Femur (tissue), 1 donor: Measurements from ENCODE around the gene RCSD1.

Experiments used
- DNase-seq: peaks from one replicate; pipeline ENCODE4 v3.0.0-alpha.2; 2017

The RCSD1 gene

DNA sequence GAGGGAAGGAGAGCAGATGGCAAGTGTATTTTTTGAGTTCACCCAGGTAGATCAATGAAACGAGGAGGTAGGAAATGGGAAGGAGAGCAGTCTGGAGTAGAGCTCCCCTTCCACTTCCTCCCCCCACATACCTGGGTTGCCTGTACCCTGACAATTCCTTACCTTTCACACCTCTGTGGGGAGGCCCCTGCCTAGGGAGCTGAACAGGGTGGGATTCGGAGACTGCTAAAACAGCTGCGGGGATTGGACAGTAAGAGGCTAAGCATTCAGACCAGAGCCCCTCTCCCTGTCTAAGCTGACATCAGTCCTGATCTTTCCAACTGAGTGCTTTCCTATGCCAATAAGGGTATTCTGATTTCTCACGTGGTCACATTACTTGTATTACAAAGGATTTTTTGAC lies 14.5 kb downstream of the RCSD1 start:
- DNase-seq = no peak

DNA sequence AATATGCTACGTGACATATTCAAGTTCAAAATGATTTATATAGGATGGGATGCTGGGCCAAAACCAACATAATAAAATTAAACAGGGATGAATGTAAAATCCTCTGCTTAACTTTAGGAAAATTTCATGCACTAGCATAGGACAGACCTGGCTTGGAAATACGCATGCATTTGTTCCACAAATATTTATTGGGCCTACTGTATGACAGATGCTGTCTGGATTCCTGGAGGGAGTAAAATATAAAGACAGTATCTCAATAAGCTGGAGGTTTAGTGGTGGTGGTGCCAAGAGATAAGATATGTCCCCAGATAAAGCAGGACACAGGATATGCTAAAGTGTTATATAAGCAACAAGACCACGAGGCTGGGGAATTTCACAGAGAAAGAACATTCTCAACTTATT lies 15.1 kb downstream of the RCSD1 start:
- DNase-seq = no peak

DNA sequence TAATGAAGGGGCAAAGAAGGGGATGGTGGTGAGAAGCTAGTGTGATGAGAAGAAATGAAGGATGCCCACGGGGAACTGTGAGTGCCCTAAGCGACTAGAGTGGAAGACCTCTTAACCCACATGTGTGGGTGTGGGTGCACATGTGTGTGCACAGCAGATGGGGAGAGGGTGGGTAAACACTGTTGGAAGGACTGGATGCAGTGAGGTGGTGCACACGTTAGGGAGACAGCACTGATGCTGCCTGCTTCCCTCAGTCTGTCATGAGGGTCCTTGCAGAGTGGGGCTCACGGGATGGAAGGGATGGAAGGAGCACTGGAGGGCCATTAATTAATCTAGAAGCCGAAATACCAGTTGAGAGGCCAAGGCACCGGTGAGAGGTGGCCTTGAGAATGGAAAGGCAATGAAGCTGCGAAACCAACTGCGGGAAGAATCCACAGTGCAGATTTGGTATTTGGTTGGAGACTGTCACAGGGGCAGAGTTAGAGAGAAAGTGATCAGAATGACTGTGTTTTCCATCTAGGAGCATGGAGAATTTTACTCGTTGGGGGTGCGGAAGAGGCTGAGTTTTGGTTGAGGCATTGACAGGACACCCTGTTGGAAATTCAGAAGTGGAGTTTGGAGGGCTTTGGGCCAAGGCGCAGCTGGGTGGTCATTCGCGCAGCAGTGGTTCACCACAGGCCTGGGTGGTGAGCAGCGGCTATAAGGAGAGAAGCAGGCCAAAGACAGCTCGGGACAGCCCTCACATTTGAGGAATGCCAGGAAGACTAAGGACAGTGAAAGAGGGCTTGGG lies 15.8 kb downstream of the RCSD1 start:
- peak; percentile 50 for DNase-seq

DNA sequence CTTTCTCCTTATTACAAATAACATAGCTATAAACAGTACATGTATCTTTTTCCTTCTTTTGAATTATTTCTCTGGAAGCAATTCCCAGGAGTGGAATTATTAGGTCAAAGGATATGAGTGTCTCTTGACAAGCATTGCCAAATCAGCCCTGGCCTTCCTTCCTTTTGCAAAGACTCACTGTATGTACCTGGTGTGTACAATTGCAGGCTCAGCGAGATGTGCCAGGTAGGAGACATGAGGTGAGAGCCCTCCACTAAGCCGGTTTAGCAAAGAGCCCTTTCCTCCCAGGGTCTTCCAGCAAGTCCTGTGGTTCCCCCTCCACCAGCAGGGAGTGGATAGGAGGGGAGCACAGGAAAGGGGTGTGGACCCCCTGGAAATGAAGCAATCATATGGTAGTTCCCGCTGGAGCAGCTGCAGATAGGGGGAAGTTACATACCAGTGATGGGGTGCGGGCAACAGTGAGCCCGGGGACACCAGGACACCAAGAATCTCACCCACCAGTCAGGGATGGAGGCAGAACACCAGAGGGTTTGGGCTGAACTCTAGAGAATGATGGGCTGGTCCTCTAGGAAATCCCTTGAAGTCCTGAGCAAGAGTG lies 18.3 kb downstream of the RCSD1 start:
- DNase-seq = no peak

DNA sequence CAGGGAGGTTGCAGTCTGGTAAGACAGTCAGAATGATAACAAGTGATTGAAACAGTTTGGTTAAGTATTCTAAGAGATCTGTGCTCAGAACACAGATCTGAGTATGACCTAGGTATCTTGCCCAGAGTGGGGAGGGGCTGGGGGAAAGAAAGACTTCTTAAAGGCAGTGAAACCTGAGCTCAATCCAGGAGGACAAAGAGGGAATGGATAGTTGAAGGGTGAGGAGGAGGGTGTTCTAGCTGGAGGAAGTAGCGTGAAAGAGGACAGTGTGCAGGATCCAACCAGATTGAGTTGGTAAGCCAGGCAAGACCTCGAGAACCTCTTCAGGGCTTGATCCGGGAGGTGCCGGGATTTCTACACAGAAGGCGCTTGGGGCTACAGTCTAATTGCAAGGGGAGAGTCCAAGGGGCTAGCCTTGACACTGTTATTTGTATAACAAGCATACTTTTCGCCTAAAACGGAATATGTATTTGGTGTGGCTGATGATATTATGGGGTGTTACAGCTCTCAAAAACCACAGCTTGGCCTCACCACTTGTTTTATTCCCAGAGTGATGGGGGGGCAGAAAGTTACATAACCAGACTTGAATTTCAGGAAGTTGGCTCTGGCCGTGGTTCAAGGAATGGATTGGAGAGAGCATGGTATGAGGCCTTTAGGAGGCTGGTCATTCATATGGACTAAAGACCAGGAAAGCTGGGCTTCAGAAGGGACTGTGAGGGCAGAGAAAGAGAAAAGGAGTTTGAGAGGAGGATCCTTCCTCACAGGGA lies 19.1 kb downstream of the RCSD1 start:
- DNase-seq = peak; percentile 47

DNA sequence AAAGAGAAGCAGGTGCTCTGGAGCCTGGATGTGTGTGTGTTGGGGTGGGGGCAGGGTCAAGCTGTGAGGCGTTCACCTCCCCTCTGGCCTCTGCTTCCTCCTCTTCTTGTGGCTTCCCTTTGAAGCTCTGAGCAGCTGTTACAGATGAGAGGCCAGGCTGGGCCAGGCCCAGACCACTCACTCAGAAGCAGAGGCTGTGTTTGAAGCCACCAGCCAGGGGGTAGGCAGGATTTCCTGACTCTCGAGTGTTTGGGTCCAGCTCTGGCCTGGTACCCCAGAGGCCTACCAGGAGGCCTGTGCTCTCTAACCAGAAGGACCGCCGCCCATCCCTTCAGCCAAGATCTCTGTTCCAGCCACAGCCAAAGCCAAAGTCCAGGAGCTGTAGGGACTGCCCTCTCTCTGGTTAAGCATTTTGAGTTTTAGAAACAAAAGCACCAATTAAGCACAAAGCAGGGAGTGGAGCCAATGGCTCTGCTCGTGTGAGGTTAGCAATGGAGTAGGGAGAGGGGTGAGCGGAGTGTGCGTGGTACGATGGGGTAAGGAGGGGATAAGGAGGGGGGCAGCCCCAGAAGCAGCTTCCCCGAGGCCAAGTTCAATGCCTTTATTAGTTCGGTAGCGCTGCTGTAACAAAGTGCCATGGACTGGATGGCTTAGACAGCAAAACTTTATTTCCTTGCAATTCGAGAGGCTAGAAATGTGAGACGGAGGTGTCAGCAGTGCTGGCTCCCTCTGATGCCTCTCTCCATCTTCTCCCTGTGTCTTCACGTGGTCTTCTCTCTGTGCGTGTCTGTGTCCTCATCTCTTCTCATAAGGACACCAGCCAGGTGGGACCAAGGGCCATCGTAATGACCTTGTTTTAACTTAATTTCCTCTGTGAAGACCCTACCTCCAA lies 20.5 kb downstream of the RCSD1 start:
- DNase-seq = no peak

DNA sequence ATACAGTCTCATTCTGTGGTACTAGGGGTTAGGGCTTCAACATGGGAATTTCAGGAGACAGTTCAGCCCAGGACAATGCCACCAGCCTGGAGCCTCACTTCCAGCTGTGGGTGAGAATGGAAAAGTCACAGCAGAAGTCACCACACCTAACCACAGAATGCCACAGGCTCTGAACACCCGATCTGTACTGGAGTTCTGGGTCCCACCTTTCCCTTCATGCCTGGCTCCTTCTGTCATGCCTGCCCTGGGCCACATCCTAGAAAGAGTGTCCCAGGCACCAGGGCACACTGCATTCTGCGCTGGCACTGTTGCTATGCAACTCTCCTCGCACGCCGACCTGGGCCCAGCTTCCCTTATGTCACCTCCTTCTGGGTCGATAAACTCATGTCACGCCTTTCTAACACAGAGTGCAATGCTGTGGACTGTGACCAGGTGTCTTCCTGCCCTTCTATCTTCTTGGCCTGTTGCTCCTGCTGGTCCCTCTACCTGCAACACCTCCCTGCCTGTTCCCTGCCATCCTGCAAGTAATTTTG lies 21.2 kb downstream of the RCSD1 start:
- DNase-seq = no peak

DNA sequence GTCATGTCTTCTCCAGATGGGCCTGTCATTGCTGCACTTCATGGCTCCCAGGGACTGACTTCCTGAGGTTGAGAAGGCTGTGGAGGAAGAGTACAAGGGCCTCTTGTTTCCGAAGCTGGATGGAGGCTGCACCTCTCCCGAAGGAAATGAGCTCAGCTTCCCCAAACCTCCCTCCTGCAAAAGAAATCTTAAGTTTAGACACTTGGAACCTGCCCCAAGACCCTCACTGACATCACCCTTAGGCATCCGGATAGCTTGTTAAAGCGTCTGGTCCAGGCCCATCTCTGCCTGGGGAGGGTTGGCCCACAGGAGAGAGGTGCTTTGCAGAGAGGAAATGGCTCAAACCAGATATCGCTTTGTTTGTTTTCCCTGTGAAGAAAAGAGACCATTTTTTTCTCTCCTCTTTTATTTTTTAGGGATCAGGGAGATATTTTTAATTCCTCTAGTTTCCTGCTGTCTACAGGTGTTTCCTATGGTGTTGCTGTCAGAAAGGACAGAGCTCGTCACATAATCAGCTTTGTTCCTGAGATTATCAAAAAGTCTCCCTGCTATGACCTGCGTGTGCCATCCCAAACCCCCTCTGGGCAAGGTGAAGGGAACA lies 25.0 kb downstream of the RCSD1 start:
- peak; percentile 40 for DNase-seq

DNA sequence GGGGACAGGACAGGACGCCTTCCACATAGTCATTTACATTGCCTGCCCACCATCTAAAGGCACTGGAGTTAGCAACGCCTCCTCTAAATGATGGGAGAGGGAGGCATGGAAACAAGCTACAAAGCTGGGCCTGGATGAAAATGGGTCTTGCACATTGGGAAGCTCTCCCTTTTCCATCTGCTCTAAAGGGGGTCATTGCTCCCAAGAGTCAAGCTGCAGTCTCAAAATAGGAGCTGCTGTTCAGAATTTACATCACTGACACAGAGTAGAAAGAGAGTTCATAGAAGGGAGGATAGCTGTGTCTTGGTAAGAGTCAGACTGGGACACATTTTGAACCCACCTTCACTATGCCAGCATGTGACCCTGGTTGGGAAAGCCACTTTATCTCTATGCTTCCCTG lies 26.6 kb downstream of the RCSD1 start:
- DNase-seq = no peak

DNA sequence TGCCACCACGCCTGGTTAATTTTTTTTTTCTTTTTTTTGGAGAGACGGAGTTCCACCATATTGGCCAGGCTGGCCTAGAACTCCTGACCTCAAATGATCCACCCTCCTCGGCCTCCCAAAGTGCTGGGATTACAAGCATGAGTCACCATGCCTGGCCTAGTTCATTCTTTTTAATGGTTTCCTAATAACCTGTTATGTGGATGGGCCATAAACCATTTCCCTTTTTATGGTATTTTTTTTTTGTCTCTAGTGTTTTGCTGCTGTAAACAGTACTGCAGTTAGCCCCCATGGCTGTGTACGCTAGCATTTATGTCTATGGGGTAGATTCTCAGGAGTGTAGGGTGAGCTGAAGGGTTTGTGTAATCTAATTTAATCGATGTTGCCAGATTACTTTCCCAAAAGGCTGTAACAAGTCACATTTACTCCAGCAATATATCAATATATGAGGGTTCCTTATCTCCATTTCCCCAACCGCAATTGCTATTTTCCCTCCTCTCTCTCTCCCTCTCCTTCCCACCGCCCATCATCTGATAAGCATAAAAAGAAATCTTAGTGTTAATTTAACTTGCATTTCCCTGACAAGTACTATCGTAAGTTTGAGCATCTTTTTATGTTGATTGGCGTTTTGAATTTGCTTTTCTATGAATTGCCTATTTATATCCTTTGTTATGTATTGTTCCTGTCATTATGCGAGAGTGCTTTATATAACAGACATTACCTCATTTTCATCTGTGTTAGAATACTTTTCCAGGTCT lies 28.7 kb downstream of the RCSD1 start:
- no peak for DNase-seq

DNA sequence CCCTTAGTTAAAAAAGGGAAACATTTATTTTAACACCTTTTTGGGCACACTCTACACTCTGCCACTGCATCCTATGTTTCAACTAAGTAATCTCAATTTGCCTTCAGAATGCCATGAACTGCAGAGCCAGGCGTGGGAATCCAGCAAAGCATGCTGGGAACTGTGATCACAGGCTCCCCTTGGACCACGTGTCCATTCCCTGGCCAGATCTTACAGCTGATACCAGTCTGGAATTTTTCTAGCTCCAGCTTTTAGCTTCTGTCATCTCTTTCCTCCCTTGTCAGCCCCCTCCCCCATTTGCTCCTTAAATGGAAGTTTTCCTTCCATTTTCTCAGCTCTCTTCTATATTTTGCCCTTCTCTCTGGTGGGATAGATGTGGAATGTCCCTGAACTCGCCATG lies 29.4 kb downstream of the RCSD1 start:
- DNase-seq = no peak

DNA sequence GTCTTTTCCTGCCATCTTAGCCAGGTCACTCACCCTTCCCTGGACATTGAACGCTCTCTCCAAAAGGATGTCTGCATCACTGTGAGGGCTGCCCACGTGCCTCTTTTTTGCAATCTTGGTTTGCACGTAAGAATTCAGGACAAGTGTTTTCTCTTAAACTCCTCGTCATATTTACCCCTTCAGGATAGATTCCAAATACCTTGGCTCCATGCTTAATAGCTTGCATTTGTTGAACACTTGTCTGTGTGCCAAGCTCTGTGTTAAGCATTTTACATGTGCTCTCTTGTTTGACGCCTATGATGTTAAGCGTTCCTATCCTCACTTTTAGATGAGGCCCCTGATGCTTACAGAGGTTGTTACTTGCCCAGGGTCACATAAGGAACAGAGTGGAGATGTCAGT lies 29.8 kb downstream of the RCSD1 start:
- DNase-seq = no peak

DNA sequence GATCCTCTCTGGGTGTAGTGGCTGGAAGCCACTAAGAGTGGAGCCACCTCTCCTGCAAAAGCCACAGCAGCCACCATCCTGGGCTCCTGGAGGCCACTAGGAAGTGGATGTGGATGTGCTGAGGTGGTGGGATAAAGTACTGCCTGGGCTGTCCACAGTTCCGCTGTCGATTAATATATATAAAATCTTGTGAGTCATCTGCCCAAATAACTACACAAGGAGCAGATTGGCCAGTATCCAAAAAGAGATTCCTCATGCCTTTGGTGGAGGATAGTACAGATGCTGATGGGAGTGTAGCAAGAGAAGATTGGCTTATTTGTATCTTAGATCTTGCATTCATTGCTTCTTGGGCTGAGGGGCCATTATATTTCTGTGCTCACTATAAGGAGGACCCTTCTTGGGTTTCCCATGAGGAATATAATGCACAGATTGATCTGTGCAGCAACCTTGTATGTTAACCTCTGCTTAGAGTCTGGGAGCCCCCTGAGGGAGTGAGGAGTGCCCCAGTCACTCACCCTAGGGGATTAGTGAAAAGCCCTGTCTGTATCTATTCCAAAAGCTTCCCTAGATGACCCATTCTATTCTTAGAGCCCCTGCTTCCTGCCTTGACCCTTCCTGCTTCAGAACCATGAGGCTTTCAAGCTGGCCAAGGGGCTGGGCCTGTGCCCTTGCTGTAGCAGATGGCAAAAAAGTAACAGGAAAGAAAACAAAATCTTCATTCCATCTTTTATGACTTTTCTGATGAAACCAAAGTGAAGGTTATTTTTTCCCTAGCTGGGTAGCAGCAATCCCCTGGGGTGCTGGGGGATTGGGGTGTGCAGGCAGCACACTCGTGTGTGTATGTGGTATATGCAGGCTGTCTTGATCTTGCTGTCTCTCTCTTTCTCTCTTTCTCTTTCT lies 31.7 kb downstream of the RCSD1 start:
- DNase-seq = no peak

DNA sequence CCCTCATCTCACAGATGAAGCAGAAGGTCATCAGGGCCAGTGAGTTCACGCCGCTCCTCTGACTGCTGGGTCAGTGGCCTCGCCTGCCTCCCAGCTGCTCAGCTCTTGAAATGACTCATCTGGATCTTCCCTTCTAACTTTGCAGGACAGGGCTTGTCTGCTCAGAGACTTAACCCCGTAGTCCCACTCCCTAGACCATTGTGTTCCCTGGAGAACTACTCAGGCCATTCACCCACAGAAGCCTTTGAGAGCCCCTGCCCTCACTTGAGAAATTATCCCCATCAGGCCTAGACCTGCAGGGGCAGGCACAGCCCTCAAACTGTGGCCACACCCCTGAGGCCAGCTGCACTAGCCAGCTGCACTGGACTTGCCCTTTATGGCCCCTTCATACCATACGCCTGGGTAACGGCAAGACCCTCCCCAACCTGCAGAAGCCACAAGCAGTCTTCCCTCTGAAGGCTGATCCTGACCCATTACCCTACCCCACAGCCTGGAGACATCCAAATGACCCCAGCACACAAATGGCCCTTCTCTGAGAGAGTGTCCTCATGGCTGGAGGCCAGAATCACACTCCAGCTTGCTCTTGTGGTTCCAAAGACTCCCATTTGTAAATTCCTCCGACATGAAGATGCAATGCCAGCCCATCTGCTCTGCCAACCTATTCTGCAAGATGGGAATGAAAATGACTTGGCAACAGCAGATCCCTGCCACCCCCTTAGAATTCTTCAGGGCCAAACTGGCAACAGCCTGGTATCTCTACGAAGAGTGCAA lies 33.2 kb downstream of the RCSD1 start:
- no peak for DNase-seq

DNA sequence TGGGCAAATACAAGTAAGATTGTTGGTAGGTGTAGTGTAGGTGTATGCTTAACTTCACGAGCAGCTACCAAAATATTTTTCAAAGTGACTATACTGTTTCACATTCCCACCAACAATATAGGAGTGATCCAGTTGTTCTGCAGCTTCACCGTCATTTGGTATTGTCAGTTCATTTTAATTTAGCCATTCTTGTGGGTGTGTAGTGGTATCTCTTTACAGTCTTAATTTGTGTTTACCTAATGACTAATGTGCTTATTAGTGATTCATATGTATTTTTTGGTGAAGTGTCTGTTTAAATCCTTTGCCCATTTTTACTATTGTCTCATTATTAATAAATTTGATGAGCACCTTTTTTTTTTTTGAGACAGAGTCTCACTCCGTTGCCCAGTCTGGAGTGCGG lies 35.4 kb downstream of the RCSD1 start:
- no peak for DNase-seq

DNA sequence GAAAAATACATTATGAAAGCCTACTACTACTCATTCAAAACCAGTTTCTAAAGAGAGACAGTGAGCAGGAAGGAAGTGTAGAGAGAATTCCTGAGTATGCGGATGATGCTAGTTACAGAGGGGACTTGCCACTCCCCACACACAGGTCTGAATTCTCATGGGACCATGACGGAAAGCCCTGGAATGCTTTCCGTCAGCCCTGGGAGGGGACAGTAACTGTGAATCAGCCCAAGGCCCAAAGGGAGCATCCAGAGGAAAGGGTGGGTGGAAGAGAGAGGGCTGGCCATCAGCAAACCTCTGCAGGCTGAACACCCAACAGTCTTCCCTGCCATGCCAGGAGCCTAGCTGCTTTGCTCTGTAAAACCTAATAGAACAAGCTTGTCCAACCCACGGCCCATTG lies 36.4 kb downstream of the RCSD1 start:
- no peak for DNase-seq

DNA sequence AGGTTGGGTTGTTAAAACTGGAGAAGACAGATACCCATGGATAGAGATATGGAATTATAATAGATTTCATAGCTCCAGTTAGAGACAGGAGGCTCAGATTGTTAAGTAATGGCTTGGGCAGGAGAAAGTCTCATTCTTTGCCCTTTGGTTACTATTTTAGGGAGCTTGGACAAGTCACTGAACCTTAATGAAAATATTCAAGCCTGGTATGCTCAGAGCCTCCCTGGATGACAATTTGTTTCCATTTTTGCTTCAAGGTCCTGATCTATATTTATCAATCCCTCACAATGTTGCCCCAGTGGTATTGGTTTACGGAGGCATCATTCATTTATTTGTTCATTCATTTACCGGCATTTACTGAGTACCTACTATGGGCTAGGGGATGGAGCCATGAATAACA lies 37.5 kb downstream of the RCSD1 start:
- no peak for DNase-seq

DNA sequence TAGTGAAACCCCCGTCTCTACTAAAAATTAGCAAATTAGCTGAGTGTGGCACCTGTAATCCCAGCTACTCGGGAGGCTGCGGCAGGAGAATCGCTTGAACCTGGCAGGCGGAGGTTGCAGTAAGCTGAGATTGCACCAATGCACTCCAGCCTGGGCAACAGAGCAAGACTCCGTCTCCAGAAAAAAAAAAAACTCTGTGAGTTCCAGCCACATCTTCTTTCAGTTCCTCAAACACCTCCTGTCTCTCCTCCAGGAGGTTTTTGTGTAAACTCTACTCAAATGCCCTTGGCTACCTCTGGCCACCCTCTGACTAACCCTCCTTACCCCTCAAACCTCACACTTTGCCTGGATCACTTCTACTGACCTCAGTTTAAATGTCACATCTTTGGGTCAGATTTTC lies 38.1 kb downstream of the RCSD1 start:
- no peak for DNase-seq
